Measurements from ENCODE around the gene RIN2. TPM values are rescaled to one million over a fixed set of nuclear protein-coding genes. Genes with fewer than 3 reads are reported as not detected.

RIN2 gene
- total RNA-seq, 1 experiment from 2014 or later, result 1.5 TPM

- intact Hi-C loops (cut with micrococcal nuclease), result no loop called here
- BruUV-seq (replicated peaks), result no TSS peak
- H3K36me3 ChIP-seq (ENCODE audit: control insufficient read depth in 1 of 2, insufficient read depth in 2 of 2, low read length in 2 of 2), result no peaks in the 10 kb centered on the region
- H2AFZ ChIP-seq (ENCODE audit: low read depth, low read length, poor library complexity, severe bottlenecking), result no peak overlapping the region
- no peak overlapping the region for H3K4me2 ChIP-seq (ENCODE audit: low read length)
- DNase-seq (ENCODE audit: low read depth, low spot score) (no peak), ATAC-seq (no peak)
- no peak overlapping the region for H3K4me3 ChIP-seq (replicated peaks in 1 of 2; ENCODE audit: low read depth in 1 of 2, low read length in 2 of 2)
- H3K4me1 ChIP-seq (ENCODE audit: control insufficient read depth in 1 of 2, insufficient read depth in 2 of 2, low read length in 2 of 2), result no peaks in the 10 kb centered on the region
- no peaks in the 10 kb centered on the region for H3K9me2 ChIP-seq (ENCODE audit: insufficient read depth)
- no peaks in the 10 kb centered on the region for H4K20me1 ChIP-seq (ENCODE audit: insufficient read depth)
- RAD21 ChIA-PET (ENCODE audit: low non-redundant PET in 1 of 2, low total read pairs in 2 of 2, uncharacterized antibody in 2 of 2, unreplicated experiment in 2 of 2), result no interaction called here
- no peaks in the 10 kb centered on the region for H3K9me3 ChIP-seq (ENCODE audit: control insufficient read depth in 1 of 2, insufficient read depth in 1 of 2, low read depth in 1 of 2, low read length in 2 of 2)
- POLR2A ChIA-PET, result no interaction called here
- H3K27ac ChIP-seq (ENCODE audit: low read depth, low read length), result no peak overlapping the region
- TF ChIP-seq POLR2AphosphoS5 (IDR thresholded peaks at IDR 0.05; ENCODE audit: low read depth, low read length), result no peak
- no peak for TF ChIP-seq SP1 (IDR thresholded peaks at IDR 0.05; ENCODE audit: low read depth)
- TF ChIP-seq CEBPB (IDR thresholded peaks at IDR 0.05; ENCODE audit: low read depth), result no peak
- no peak for TF ChIP-seq ATF3 (IDR thresholded peaks at IDR 0.05)
- TF ChIP-seq EGR1 (IDR thresholded peaks at IDR 0.05; ENCODE audit: low read depth), result no peak
- no peak for TF ChIP-seq JUND (IDR thresholded peaks at IDR 0.05)
- TF ChIP-seq ZNF274 (IDR thresholded peaks at IDR 0.05; ENCODE audit: low read depth, low read length), result no peak
- TF ChIP-seq, protein P1, sequence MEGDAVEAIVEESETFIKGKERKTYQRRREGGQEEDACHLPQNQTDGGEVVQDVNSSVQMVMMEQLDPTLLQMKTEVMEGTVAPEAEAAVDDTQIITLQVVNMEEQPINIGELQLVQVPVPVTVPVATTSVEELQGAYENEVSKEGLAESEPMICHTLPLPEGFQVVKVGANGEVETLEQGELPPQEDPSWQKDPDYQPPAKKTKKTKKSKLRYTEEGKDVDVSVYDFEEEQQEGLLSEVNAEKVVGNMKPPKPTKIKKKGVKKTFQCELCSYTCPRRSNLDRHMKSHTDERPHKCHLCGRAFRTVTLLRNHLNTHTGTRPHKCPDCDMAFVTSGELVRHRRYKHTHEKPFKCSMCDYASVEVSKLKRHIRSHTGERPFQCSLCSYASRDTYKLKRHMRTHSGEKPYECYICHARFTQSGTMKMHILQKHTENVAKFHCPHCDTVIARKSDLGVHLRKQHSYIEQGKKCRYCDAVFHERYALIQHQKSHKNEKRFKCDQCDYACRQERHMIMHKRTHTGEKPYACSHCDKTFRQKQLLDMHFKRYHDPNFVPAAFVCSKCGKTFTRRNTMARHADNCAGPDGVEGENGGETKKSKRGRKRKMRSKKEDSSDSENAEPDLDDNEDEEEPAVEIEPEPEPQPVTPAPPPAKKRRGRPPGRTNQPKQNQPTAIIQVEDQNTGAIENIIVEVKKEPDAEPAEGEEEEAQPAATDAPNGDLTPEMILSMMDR (IDR thresholded peaks at IDR 0.05 in 2 of 3, conservative IDR thresholded peaks at IDR 0.05 in 1 of 3; ENCODE audit: borderline replicate concordance in 1 of 3, insufficient read depth in 1 of 3, low read depth in 2 of 3, low read length in 2 of 3), result no peak
- TF ChIP-seq ZFX (IDR thresholded peaks at IDR 0.05), result no peak
- TF ChIP-seq SIN3A (IDR thresholded peaks at IDR 0.05; ENCODE audit: low read depth), result no peak
- no peak for TF ChIP-seq YY1 (IDR thresholded peaks at IDR 0.05; ENCODE audit: extremely low read depth, insufficient replicate concordance, low read depth, low read length)
- TF ChIP-seq RAD21 (IDR thresholded peaks at IDR 0.05; ENCODE audit: low read depth), result no peak
- TF ChIP-seq, protein P2, sequence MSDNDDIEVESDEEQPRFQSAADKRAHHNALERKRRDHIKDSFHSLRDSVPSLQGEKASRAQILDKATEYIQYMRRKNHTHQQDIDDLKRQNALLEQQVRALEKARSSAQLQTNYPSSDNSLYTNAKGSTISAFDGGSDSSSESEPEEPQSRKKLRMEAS (IDR thresholded peaks at IDR 0.05), result no peak
- TF ChIP-seq EZH2 (IDR thresholded peaks at IDR 0.05), result no peak
- no peak for TF ChIP-seq CBX3 (IDR thresholded peaks at IDR 0.05; ENCODE audit: low read depth)
- TF ChIP-seq EZH2phosphoT487 (IDR thresholded peaks at IDR 0.05; ENCODE audit: borderline replicate concordance), result no peak
- TF ChIP-seq, protein P3, sequence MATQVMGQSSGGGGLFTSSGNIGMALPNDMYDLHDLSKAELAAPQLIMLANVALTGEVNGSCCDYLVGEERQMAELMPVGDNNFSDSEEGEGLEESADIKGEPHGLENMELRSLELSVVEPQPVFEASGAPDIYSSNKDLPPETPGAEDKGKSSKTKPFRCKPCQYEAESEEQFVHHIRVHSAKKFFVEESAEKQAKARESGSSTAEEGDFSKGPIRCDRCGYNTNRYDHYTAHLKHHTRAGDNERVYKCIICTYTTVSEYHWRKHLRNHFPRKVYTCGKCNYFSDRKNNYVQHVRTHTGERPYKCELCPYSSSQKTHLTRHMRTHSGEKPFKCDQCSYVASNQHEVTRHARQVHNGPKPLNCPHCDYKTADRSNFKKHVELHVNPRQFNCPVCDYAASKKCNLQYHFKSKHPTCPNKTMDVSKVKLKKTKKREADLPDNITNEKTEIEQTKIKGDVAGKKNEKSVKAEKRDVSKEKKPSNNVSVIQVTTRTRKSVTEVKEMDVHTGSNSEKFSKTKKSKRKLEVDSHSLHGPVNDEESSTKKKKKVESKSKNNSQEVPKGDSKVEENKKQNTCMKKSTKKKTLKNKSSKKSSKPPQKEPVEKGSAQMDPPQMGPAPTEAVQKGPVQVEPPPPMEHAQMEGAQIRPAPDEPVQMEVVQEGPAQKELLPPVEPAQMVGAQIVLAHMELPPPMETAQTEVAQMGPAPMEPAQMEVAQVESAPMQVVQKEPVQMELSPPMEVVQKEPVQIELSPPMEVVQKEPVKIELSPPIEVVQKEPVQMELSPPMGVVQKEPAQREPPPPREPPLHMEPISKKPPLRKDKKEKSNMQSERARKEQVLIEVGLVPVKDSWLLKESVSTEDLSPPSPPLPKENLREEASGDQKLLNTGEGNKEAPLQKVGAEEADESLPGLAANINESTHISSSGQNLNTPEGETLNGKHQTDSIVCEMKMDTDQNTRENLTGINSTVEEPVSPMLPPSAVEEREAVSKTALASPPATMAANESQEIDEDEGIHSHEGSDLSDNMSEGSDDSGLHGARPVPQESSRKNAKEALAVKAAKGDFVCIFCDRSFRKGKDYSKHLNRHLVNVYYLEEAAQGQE (IDR thresholded peaks at IDR 0.05; ENCODE audit: low read depth), result no peak
- CTCF ChIA-PET, result no interaction called here
- no peaks in the 10 kb centered on the region for H3K79me2 ChIP-seq (ENCODE audit: insufficient read depth, low read length)
- no peaks in the 10 kb centered on the region for H3K27me3 ChIP-seq (ENCODE audit: insufficient read depth, low read length)
- no peak overlapping the region for H3K9ac ChIP-seq (ENCODE audit: low read length)
Observed at GRCh38 chr20:19715986-19716385, 42.1 kb upstream of the RIN2 start.

All from HCT116 (cell line).